Endometrial microvascular endothelial cells (primary cell): ENCODE measurements around the gene RALGDS. TPM values are rescaled to one million over a fixed set of nuclear protein-coding genes. Genes with fewer than 3 reads are reported as not detected.

Experiments
- in situ Hi-C: cut with HindIII; loops from 2 replicates; pipeline ENCODE4 v1.10.0; 2017; ENCODE audit warnings: low sequenced_read_pairs, low pct_unique_long_range_greater_than_20kb; ENCODE audit errors: inconsistent ontology term
- total RNA-seq: library from RNA; depleted of rRNA; stranded (reverse); fragments of >200 nt; gene quantifications from one replicate; pipeline ENCODE4 v1.2.3, GENCODE V29; 2015; ENCODE audit errors: inconsistent ontology term

Gene RALGDS
- total RNA-seq, 1 donor from 2014 or later = 17.6 TPM

- in situ Hi-C loops = no loop called here
Measured at GRCh38 chr9:133113163-133113948, 7.7 kb downstream of the RALGDS start.

- in situ Hi-C loops = no loop called here
Measured at GRCh38 chr9:133112663-133113026, 8.4 kb downstream of the RALGDS start.

- in situ Hi-C loops = no loop called here
Measured at GRCh38 chr9:133111808-133112662, 9.0 kb downstream of the RALGDS start.

- in situ Hi-C loops = no loop called here
Measured at GRCh38 chr9:133109931-133110650, 10.9 kb downstream of the RALGDS start.

- in situ Hi-C loops = no loop called here
Measured at GRCh38 chr9:133108794-133109641, 12.0 kb downstream of the RALGDS start.

GRCh38 chr9:133107961-133108793 is 12.9 kb downstream of the RALGDS start:
- in situ Hi-C loops = no loop called here

- in situ Hi-C loops = no loop called here
Measured at GRCh38 chr9:133107245-133107722, 13.8 kb downstream of the RALGDS start.

GRCh38 chr9:133106511-133107244 is 14.4 kb downstream of the RALGDS start:
- in situ Hi-C loops = no loop called here

GRCh38 chr9:133105461-133105770 is 15.6 kb downstream of the RALGDS start:
- in situ Hi-C loops = no loop called here

GRCh38 chr9:133104718-133105460 is 16.2 kb downstream of the RALGDS start:
- in situ Hi-C loops = no loop called here

- in situ Hi-C loops = no loop called here
Measured at GRCh38 chr9:133103987-133104505, 17.0 kb downstream of the RALGDS start.

GRCh38 chr9:133103183-133103986 is 17.7 kb downstream of the RALGDS start:
- in situ Hi-C loops = no loop called here

- in situ Hi-C loops = no loop called here
Measured at GRCh38 chr9:133102190-133103021, 18.6 kb downstream of the RALGDS start.

- in situ Hi-C loops = no loop called here
Measured at GRCh38 chr9:133101356-133102189, 19.5 kb downstream of the RALGDS start.
